GM18873 (cell line): ENCODE data around the gene PTN.

Source experiments
- ATAC-seq: cut with Tn5 transposase; IDR thresholded peaks from one replicate; pipeline ENCODE4 v1.9.1; 2021; ENCODE audit warnings: mild to moderate bottlenecking, moderate library complexity, moderate number of reproducible peaks; ENCODE audit not compliant: unreplicated experiment, low FRiP score

The PTN gene

DNA sequence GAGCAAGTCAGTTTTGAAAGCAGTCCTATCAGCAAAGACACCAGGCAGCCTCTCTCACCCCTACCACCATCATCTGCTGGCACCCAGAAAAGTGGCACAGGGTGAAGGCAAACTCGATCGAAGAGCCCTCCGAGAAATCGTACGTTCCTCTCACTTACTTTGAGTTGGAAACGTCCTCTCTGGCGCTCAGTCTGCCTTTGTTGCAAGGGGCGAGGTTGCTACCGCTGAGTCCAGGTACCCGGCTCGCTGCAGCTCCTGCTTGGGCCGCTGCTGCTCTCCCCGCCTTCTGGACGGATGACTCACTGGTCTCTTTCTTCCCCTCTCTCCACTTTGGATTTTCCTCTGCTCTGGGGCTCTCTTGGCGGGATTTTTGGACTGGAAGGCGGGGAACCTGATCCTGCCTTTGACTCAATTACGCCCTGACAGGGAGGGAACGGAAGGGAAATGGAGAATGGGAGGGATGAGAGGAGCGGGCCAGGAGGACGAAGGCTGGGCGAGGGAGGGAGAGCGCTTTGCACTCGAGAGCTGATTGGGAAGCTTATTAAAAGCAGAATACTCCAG, at the start of gene PTN:
TSS of gene PTN (minus strand) at position 453 of the 561 bp plus-strand sequence. CDS start 88,760 bp downstream, outside the sequence.
- no peak for ATAC-seq

DNA sequence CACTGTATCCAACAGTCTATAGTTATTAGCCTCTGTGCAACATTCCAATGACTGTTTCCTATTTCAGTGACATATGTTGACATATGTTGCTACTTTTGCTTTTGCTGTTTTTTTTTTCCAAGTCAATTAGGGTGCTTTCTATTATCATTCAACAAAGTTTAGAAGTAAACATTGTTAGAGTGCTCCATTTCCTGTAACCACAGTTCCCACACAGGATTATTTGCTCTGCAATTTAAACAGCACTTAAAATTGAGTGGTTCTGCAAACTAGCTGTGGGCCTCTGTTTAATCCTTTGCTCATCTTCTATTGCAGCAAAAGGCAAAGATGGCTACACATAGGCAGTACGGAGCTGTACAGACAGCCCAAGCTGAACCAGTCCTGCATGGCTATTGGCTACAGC, 46.5 kb upstream of the PTN start:
- no peak for ATAC-seq

- ATAC-seq, result no peak
Measured at GRCh38 chr7:137388916-137389315, 45.4 kb upstream of the PTN start.

GRCh38 chr7:137386966-137387365, 43.4 kb upstream of the PTN start:
- no peak for ATAC-seq

DNA sequence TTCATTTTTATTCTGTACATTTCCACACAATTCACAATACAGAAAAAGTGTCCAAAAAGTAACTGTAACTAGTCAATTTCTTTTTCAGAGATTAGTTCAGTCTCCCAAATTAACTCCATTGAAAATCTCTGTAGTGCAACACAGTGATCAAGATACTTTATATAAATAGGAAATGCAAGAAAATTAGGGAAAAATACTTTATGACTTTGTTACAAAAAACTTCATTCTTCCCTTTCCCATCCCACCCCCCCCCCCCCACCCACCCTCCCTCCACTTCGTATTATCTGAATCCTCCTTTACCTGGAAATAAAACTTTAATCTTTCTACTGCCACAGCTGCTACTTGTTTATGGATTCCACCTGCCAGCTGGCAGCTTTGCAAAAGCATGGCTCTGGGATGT, 37.5 kb upstream of the PTN start:
- ATAC-seq, result no peak

DNA sequence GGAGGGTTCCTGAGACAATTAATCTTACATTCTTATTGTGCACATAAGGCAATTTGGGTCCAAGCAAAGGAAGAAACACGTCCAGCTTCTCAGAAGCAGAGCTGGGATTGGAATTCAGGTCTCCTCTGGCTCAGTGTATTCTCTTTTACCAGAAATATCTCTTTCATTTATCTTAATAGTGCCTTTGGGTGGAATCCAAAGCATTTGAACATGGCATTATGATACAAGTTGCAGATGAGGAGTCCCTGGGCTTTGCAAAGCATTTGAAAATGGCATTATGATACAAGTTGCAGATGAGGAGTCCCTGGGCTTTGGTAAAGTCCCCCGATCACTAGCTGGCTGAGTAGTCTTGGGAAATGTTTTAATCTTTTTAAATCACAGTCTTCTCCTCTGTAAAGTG, 30.0 kb upstream of the PTN start:
- ATAC-seq, result no peak

DNA sequence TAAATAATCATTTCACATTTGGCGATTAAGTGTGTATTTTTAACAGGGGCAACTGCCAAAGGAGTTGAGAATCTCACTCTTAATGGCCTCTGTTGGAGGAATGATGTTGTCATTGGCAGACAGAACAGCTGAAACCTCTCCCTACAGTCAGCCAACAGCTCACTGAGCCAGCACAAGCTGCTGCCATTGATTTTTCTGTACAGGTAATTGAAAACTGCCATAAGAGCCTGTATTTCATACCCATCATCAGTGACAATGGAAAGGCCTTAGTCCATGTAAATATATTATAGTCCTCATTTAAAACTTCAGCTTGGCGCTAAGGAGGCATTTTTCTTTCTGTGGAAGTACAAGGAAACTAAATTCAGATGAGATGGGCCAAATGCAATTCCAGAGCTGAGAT, 28.1 kb upstream of the PTN start:
- ATAC-seq, result no peak

GRCh38 chr7:137366995-137367394, 23.5 kb upstream of the PTN start:
- no peak for ATAC-seq

DNA sequence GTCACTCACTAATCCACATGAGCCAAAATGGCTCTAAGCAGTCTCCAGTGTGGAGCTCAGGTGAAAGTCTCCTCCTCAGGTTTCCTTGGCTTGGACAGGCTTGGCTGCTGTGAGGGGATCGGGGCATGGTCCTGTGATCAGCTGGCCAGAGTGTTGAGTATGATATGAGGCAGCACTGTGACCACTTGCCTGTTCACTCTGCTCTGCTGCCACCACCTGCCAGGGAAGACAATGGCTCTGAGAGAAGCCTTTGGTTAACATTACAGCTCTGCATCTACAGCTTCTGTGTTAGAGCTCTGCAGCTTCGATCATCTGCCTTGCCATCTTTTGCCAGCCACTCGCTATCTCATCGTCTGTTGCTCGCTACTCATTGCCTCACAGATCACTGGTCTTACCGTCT, 20.1 kb upstream of the PTN start:
- ATAC-seq, result no peak

GRCh38 chr7:137360087-137360679, 16.6 kb upstream of the PTN start:
- no peak for ATAC-seq

DNA sequence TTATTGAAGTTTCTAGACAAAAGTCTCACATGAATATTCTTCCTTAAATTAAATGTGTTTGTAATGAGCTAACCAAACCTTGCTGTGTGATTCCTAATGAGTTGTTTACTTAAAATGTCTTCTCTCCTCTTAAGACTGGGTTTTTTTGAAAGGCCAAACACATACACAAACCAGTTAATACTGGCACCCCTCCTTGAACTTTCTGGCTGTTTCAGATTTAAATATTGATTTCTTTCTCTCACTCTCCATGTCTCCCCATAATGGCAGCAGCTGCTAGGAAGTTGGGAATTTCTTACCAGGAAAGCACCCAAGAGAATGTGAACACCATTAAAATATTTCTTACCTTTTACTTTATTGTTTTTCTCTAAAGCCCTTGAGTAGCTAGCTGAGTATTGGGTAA, 11.4 kb upstream of the PTN start:
- ATAC-seq, result no peak

GRCh38 chr7:137354396-137354795, 10.9 kb upstream of the PTN start:
- ATAC-seq, result no peak

DNA sequence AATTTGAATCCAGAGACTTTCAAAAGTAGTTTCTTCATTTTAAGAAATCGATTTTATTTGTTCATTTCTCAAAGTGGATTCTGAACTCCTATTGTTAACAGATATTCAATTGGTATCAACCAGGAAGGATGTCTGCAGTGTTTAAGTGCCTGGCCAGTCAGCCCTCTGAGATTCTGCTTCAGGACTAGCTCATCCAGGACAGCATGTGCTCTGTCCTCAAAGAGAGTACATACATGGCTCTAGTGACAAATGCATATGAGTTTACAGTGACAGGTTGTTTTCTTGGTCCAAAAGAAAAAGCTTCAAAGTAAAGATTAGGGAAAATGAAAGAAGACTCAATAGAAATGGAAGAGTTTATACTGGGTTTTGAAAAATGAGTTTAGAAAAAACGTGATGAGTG, 8.4 kb upstream of the PTN start:
- no peak for ATAC-seq

DNA sequence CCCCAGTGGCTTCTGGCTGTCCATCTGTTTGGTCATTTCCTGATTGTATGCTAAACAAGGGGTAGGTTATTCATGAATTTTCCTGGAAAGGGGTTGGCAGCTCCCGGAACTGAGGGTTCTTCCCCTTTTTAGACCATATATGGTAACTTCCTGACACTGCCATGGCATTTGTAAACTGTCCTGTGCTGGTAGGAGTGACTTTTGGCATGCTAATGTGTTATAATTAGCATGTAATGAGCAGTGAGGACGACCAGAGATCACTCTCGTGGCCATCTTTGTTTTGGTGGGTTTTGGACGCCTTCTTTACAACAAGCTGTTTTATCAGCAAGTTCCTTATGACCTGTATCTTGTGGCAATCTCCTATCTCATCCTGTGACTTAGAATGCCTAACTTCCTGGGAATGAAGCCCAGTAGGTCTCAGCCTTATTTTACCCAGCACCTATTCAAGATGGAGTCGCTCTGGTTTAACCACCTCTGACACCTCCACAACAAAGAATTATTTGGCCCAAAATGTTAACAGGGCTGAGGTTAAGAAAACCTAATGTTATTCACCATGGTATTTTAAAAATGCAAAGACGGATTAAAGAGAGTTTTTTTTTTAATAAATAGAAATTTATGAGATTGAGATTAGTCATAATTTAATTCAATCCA, 2.4 kb upstream of the PTN start:
- no peak for ATAC-seq

DNA sequence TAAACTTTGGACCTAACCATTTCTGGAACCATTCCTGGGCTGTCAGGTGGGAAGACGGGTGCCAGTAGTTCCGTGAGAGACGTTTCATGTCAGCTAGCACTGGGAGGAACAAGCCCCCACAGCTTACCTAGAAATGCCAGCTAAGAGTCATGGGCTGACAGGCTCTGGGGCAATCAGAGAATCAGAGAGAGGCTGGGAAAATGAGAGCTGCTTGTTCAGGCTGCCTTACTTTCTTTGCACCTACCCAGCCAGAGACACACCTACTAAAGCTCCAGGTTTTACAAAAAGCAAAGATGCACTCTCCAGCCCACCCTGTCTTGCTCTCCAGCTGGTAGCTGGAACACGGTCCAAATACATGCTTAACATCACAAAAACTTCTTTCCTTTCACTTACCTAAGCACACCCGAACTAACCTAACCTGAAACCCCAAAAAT, 688 bp downstream of the PTN start:
- ATAC-seq, result no peak

DNA sequence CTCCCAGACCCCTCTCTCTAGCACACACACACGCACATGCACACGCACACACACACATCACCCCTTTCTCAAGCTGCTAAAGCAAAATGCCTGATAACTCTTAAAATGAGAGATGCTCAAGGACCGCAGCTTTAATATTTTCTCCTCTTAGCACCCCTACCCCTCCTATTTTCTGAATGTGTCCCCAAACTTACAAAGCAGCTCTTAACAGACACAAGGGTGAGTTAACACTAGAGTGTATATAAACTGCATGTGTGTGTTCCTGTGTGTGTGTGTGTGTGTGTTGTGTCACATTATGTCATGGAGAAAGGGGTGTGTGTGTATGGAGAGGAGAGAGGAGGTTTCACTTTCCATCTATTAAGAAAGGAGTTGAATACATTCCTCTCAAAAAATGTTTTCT, 1.3 kb downstream of the PTN start:
- no peak for ATAC-seq

GRCh38 chr7:137337902-137338301, 5.6 kb downstream of the PTN start:
- no peak for ATAC-seq

GRCh38 chr7:137335814-137336213, 7.7 kb downstream of the PTN start:
- no peak for ATAC-seq

DNA sequence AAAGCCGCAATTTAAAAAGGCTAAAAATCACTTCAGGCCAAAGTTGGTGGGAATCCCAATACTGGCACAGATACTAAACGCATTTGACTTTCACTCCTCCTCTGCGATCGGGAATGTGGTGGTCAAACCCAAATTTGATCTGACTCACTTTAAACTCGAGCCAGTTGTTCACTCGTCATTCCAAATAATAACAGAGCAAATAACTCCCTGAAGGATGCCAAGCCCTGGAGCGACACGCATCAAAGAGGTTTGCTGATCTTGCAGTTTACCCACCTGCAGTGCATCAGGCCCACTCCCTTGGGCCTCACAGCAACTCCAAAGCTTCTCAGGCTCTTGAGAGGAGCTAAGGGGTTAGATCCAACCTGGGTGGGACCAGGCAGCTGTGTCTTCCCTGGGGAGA, 12.2 kb downstream of the PTN start:
- no peak for ATAC-seq

GRCh38 chr7:137329411-137329810, 14.1 kb downstream of the PTN start:
- no peak for ATAC-seq

GRCh38 chr7:137328373-137329120, 15.0 kb downstream of the PTN start:
- no peak for ATAC-seq

- ATAC-seq, result no peak
Measured at GRCh38 chr7:137325927-137326326, 17.6 kb downstream of the PTN start.
